Sigmoid colon (tissue), 4 donors: ENCODE measurements around the gene WDR81.

Experiments used
- CTCF ChIP-seq, 4 experiments: fragments of 450-650 bp in 3 of 4; fragments of 200-600 bp in 1 of 4; IDR thresholded peaks; one replicate each; pipeline ENCODE4 v1.5.1; 2016 to 2019; ENCODE audit warnings: antibody characterized with exemption in 4 of 4, mild to moderate bottlenecking in 3 of 4, moderate library complexity in 2 of 4
- EP300 ChIP-seq, 4 donors: sonication (generic); formaldehyde crosslinking; IDR thresholded peaks; one replicate each; pipeline ENCODE4 v1.6.1; 2017; ENCODE audit warnings: antibody characterized with exemption in 4 of 4
- POLR2A ChIP-seq, 2 donors: fragments of 450-650 bp; IDR thresholded peaks; one replicate each; pipeline ENCODE4 v1.6.1; 2016; ENCODE audit warnings: antibody characterized with exemption in 2 of 2, mild to moderate bottlenecking in 2 of 2, moderate library complexity in 2 of 2
- POLR2AphosphoS5 ChIP-seq, 4 donors: sonication (generic); formaldehyde crosslinking; IDR thresholded peaks; one replicate each; pipeline ENCODE4 v1.6.1; 2017; ENCODE audit warnings: antibody characterized with exemption in 4 of 4

- TF ChIP-seq EP300 (IDR thresholded peaks at IDR 0.05) (no peak), POLR2A (IDR thresholded peaks at IDR 0.05) (no peak), CTCF (IDR thresholded peaks at IDR 0.05) (no peak), POLR2AphosphoS5 (IDR thresholded peaks at IDR 0.05) (no peak)
Observed at GRCh38 chr17:1786708-1787107, 62.2 kb downstream of the WDR81 start.
